Ishikawa (cell line): ENCODE results near the gene BPTF.

Source experiments
- CEBPB ChIP-seq: IDR thresholded peaks from 2 replicates; pipeline ENCODE4 v1.6.1; 2012
- CREB1 ChIP-seq: IDR thresholded peaks from 2 replicates; pipeline ENCODE4 v1.6.1; 2012; ENCODE audit warnings: low read depth
- EGR1 ChIP-seq: IDR thresholded peaks from 2 replicates; pipeline ENCODE4 v1.6.1; 2012
- EP300 ChIP-seq: IDR thresholded peaks from 2 replicates; pipeline ENCODE4 v1.6.1; 2012; ENCODE audit warnings: borderline replicate concordance
- FOXM1 ChIP-seq: IDR thresholded peaks from 2 replicates; pipeline ENCODE4 v1.6.1; 2012; ENCODE audit warnings: low read depth, borderline replicate concordance
- NFIC ChIP-seq: IDR thresholded peaks from 2 replicates; pipeline ENCODE4 v1.6.1; 2012
- RAD21 ChIP-seq: IDR thresholded peaks from 2 replicates; pipeline ENCODE4 v1.6.1; 2012; ENCODE audit warnings: low read depth
- TAF1 ChIP-seq: IDR thresholded peaks from 2 replicates; pipeline ENCODE4 v1.6.1; 2012; ENCODE audit warnings: low read depth, mild to moderate bottlenecking
- TCF12 ChIP-seq: IDR thresholded peaks from 2 replicates; pipeline ENCODE4 v1.6.1; 2012; ENCODE audit warnings: low read depth
- TEAD4 ChIP-seq: IDR thresholded peaks from 2 replicates; pipeline ENCODE4 v1.6.1; 2012
- YY1 ChIP-seq: IDR thresholded peaks from 2 replicates; pipeline ENCODE4 v1.6.1; 2012; ENCODE audit warnings: low read depth
- ZBTB7A ChIP-seq: IDR thresholded peaks from 2 replicates; pipeline ENCODE4 v1.6.1; 2012; ENCODE audit warnings: low read depth
- TF ChIP-seq, protein P1 (sequence below): IDR thresholded peaks from 2 replicates; pipeline ENCODE4 v1.6.1; 2012; ENCODE audit warnings: low read depth, mild to moderate bottlenecking
- TF ChIP-seq, protein P2 (sequence below): IDR thresholded peaks from 2 replicates; pipeline ENCODE4 v1.6.1; 2012
- TF ChIP-seq, protein P3 (sequence below): IDR thresholded peaks from 2 replicates; pipeline ENCODE4 v1.6.1; 2012

The BPTF gene

DNA sequence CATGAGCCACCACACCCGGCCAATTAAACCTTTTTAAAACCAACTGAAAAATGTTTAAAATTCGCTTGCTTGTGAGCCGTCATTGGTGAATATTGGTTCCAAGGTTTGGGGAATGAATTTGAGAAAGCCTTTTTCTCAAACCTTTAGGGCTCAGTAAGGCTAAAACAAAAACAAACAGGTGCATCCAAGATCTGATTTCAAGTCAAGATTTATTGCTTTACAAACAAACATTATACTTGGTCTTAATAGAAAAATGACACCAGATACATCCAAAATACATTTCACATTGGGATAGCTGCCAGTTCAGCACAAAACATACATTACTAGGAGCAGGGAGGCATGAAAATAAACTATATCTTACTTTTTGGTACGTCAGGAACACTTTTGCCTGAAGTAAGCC, 165.6 kb downstream of the BPTF start:
- no peak for TF ChIP-seq ZBTB7A
- TF ChIP-seq TCF12 = no peak
- TF ChIP-seq EGR1 = no peak
- TF ChIP-seq, protein P1, sequence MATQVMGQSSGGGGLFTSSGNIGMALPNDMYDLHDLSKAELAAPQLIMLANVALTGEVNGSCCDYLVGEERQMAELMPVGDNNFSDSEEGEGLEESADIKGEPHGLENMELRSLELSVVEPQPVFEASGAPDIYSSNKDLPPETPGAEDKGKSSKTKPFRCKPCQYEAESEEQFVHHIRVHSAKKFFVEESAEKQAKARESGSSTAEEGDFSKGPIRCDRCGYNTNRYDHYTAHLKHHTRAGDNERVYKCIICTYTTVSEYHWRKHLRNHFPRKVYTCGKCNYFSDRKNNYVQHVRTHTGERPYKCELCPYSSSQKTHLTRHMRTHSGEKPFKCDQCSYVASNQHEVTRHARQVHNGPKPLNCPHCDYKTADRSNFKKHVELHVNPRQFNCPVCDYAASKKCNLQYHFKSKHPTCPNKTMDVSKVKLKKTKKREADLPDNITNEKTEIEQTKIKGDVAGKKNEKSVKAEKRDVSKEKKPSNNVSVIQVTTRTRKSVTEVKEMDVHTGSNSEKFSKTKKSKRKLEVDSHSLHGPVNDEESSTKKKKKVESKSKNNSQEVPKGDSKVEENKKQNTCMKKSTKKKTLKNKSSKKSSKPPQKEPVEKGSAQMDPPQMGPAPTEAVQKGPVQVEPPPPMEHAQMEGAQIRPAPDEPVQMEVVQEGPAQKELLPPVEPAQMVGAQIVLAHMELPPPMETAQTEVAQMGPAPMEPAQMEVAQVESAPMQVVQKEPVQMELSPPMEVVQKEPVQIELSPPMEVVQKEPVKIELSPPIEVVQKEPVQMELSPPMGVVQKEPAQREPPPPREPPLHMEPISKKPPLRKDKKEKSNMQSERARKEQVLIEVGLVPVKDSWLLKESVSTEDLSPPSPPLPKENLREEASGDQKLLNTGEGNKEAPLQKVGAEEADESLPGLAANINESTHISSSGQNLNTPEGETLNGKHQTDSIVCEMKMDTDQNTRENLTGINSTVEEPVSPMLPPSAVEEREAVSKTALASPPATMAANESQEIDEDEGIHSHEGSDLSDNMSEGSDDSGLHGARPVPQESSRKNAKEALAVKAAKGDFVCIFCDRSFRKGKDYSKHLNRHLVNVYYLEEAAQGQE = no peak
- TF ChIP-seq EP300 = no peak
- no peak for TF ChIP-seq YY1
- TF ChIP-seq NFIC = no peak
- no peak for TF ChIP-seq TEAD4
- TF ChIP-seq TAF1 = no peak
- TF ChIP-seq CREB1 = no peak
- TF ChIP-seq, protein P2, sequence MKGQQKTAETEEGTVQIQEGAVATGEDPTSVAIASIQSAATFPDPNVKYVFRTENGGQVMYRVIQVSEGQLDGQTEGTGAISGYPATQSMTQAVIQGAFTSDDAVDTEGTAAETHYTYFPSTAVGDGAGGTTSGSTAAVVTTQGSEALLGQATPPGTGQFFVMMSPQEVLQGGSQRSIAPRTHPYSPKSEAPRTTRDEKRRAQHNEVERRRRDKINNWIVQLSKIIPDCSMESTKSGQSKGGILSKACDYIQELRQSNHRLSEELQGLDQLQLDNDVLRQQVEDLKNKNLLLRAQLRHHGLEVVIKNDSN = no peak
- no peak for TF ChIP-seq RAD21
- TF ChIP-seq, protein P3, sequence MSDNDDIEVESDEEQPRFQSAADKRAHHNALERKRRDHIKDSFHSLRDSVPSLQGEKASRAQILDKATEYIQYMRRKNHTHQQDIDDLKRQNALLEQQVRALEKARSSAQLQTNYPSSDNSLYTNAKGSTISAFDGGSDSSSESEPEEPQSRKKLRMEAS = no peak
- TF ChIP-seq CEBPB = no peak
- TF ChIP-seq FOXM1 = no peak

DNA sequence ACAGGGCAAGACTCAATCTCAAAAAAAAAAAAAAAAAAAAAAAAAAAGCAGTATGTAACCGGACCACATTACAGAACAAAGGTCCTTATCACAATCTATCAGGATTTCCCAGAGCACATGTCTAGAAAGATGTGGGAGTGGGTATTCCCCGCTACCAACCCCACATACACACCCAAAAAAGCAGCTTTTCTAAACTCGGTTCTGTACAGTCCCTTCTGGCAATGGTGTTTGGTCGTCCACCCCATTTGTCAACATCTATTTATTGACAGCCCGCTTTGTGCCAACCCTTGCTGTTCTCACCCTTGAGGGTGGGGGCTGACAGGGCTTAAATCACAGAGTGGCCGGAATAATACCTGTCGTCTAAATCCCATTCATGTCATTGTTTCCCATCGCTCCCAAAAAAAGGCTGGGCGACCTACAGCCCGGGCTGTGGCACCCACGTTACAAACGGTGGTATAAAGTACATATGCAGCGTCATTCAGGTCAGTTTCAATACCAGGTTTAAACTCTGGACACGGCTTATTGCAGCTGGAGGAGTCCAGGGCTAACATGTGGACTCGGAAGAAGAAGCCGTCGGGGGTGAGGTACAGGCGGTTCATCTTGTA, 167.3 kb downstream of the BPTF start:
- TF ChIP-seq EP300 (no peak), TCF12 (no peak), EGR1 (no peak), CEBPB (no peak), TAF1 (no peak), YY1 (no peak), TEAD4 (no peak), CREB1 (no peak), RAD21 (no peak), FOXM1 (no peak)
- TF ChIP-seq, protein P2 = no peak

DNA sequence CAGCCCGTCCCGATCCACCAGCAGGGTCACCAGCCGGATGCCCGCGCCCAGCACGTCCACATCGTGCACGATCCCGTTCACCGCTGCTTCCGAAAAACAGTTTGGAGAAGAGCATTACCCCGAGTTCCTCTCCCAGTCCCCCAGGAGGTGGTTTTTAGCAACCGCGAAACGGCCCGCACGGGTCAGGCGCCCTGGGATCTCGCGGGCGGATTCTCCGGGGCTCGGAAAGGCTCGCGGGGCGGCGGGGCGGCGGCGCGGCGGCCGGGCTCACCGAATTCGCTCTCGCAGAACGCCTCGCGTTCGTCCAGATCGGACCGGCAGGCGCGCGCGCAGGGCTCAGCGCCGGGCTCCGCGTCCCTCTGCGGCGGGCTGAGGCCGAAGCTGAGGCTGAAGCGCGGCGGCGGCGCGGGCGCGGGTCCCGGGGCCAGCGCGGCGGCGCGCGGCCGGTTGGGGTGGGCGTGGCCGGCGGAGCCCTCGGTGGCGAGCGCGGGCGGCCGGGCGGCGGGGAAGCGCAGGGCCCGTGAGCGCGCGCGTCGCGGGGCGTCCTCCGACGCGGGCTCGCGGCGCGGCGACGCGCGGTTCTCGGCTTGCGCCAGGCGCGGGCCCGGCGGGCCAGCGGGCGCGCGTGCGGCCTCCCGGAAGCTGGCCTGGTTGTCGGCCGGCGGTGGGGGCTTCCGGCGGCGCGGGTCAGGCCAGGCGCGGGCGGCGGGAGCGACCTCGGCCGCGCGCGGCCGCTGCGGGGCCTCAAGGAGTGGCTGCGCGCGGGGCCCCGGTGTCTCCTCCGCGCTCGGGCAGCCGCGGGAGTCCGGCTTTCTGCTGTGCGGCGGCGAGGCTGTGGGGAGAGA, 168.1 kb downstream of the BPTF start:
- TF ChIP-seq EGR1 (no peak), TAF1 (0 out of 2 replicates have a peak, but pooled peaks have one; percentile 41)

DNA sequence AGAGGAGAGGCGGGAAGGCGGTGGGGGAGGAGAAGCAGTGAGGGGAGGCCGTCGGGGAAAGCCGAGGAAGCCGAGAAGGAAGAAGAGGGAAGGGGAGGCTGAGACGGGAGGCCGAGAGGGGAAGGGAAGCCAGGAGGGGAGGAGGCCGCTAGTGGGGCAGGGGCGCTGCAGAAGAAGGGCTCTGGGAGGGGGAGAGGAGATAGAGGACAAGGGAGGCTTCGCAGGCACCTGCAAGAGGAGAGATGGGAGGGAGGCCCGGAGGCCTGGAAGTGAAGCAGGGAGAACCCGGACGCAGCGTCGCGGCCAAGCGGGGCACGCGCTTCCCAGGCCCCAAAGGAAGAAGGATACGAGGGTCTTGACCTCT, 168.7 kb downstream of the BPTF start:
- TF ChIP-seq YY1 (no peak), EGR1 (no peak), NFIC (no peak)
- TF ChIP-seq, protein P3 = peak; percentile 40

DNA sequence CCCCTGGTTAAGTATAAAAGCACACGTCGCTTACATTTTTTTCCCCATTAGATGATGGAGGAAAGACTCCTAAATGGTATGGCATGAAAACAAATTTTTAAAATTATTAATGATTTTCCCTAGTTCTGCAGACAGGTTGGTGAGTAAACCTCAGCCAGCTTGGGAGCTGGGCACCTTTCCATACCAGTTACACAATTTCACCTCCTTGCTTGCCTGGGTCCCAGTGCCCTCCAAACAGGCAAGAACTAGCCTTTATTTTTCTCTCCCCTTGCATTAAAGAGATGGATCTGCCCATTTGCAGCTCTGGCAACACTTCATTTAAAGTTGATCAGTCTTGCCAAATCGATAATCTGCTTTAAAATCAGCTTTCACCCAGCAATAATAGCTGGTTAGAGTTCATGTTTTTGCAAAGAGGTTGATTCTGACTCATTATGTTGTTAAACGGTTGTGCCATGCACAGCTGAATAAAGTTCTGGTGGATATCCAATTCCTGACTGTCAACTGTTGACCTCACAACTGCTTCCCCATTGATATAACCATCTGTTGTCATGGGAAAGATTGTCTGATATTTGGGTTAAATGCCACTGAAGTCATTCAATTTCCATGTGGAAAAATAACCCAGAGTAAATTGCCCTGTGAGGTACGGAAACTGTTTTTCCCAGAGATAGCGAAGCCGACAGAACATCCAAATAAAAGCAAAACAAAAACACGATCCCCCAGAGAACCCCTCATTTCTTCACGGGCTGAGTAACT, 169.7 kb downstream of the BPTF start:
- TF ChIP-seq CEBPB (peak; percentile 55), ZBTB7A (no peak)

DNA sequence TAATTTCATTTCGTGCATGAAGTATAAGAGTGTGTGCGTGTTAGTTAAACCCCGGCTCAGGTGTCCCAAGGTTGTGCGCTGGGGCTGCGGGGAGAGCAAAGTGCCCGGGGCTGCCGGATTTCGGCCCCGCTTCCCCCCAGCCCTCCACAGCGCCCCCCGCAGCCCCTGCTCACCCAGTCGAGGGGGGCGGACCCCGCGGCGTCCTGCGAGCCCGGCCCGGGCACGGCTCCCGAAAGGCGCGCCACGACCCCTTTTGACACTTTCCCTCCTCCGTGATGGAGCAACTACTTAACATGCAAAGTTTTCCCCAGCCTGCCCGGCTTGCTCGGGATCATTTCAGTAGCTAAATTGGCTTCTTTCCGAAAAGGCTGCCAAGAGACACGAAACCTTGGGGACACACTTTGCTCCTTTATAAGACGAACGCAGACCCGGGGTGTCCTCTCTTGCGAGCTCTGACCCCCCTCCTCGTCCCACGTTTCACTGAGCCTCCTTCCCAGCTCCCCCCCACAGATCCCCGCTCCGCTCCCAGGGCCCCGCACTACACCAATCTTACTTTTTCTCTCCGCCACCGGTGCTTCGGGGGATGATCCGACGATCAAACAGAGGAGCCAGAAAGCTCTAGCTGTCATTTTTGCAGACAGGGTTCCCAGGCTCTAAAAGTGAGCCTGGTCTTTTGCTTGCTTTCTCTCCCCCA, 170.4 kb downstream of the BPTF start:
- TF ChIP-seq EP300 (no peak), ZBTB7A (no peak), TCF12 (no peak), FOXM1 (no peak), YY1 (no peak), RAD21 (no peak), NFIC (no peak)
- TF ChIP-seq, protein P1 = no peak
- TF ChIP-seq, protein P2 = no peak
- TF ChIP-seq, protein P3 = no peak
